ENCODE data around the gene MAP1LC3A.
"Not testable (repeated sequence)": the region's sequence is repeated elsewhere in the genome, so short reads cannot be mapped to it uniquely, and the experiment has no call there.

MAP1LC3A gene

DNA sequence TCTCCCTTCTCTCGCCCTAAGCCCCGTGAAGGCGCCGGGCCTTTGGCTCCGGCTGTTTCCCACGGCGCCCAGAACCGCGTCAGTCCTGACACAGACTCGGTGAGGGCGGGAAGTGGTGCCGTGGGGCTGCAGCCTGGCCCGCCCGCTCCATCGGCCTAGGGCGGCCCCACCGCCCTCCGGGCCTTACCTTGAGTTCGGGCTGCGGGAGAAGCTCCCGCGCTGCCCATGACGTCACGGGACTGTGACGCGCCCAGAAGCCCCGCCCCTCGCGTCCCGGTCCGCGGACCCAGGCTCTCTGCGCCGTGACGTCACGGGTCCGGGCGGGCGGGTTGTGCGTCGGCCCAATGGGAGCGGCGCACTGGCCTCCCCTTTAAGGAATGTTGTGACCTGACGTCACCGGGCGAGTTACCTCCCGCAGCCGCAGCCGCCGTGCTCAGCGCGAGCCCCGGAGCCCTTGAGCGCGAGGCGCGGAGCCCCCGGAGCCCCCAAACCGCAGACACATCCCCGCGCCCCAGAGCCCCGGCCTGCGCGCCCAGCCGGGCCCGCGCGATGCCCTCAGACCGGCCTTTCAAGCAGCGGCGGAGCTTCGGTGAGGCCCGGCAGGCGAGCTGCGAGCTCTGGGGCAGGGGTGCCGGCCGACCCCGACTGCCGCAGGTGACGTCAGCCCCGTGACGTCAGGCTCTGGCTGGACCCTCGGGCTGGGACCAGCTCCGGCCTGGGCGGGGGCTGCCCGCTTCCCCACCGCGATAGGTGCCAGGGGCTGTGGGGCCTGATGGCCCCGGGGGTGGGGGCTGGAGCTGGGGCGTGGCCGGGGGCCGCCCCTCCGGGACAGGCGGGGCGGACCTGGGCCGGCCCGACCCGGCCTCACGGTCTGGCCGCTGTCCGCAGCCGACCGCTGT lies at the start of gene MAP1LC3A:
Gene MAP1LC3A (plus strand): TSS at position 399 of the 899 bp plus-strand sequence. CDS start 151 bp downstream, at position 550.
- no peak for DNase-seq (ENCODE audit: low read depth)

DNA sequence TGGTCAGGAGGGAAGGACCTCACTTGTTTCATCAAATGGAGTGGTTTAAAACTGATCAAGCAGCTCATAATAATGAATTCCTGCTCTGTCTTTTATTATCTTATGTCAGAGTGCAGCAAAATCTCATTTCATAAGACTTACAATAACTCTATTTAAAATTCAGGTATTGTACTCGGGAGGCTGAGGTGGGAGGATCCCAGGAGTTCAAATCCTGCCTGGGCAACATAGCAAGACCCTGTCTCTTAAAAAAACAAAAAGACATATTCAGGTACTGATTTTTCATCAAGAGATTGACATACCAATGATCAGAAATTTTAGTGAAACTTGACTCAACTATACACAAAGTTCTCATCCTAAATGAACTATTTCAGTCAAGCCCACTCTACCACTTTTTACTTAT lies 47.9 kb upstream of the MAP1LC3A start:
- DNase-seq (ENCODE audit: low read depth): no peak

DNA sequence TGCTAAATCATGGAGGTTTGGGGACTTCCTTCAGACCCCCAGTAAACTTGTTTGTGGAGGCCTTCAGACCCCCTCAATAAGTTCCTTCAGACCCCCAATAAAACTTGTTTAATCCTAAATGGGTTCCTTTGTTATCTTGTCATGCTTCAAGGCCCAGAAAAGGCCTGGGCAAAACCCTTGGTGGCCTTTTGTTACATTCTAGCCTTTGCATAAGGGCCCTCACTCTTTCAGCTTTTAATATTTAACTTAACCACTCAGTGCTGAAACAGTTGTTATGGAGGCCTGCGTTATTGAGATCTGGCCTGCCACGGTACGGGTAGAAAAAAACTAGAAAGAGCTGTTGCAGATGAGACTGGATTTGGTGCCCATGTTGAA lies 46.6 kb upstream of the MAP1LC3A start:
- no peak for DNase-seq (ENCODE audit: low read depth)

DNA sequence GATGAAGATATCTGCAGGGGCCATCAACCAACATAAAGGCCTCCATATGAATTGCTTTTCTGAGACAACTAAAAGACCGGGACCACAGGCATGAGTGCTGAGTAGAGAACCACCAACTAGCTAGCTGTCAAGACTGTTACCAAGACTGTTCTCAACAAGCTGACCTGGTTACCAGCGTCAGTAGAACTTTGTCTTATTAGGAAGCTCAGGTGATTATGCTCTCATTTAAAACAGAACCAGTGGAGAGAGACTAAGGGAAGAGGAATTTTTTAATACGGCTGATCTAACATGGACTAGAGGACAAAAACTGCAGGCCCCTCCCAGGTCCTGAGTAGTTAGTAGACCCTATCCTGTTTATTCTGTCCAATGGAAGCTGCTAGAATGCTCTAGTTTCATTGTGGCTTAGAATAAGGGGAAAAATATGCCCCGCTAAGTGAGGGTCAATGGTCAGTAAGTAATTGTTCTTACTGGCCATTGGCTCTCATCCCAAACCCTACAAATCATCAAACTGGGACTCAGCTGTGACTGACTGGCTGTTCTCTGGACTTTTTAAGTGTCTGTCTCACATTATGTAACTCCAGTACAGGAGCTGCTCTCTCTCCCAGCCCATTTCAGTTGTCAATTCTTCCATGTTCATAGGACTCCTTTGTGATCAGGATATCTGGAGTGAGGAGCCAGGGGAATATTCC lies 46.1 kb upstream of the MAP1LC3A start:
- no peak for DNase-seq (ENCODE audit: low read depth)

DNA sequence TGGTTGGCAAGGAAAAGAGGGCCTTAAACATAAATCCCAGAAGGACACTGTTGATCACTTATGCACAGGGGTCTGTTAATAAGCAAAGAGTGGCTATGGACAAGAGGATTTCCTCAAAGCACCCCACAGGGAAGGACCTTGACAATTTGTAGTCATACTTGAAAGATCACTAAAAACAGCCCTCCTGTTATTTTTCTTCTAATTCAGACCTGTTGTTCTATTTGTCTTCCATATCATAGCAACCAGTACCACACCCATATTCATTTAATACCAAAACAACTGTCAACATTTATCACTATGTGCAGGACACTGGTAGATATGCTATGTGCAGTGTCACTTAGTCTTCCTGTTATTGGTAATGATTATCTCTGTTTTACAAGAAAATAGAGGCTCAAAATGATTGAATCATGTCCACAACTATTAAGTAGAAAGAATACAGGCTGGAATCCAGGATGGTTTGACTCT lies 45.5 kb upstream of the MAP1LC3A start:
- DNase-seq (ENCODE audit: low read depth): no peak

DNA sequence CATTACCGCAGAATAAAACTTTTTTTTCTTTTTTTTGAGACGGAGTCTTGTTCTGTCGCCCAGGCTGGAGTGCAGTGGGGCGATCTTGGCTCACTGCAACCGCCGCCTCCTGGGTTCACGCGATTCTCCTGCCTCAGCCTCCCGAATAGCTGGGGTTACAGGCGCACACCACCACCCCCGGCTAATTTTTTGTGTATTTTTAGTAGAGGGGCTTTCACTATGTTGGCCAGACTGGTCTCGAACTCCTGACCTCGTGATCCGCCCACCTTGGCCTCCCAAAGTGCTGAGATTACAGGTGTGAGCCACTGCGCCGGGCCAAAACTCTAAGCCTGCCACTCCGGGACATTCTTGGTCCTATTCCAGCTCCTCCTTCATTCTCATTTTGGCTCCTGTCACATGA lies 44.5 kb upstream of the MAP1LC3A start:
- DNase-seq (ENCODE audit: low read depth): not testable (repeated sequence)

DNA sequence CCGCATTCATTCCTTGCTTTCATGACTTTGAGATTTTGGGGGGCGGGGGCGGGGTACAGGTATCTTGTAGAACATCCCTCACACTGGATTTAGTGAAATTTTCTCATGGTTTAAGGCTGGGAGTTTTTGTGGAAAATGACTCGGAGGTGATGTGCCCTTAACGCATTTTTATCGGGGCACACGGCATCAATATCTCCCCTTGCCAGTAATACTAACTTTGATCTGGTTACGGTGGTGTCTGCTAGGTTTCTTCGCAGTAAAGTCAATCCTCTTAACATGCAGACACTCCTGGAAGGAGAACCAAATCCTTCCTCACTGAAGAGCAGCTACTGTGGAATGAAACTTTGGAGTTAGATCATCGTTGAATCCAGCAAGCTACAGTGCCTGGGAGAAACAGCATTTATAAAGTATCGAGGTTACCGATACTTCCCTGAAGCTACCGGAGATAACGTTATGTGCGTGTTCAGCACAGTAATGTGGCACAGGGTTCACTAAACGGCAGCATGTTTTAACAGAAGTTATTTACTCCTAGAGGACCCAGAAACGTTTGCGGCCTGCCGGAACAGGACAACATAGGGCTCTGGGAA lies 43.5 kb upstream of the MAP1LC3A start:
- DNase-seq (ENCODE audit: low read depth): no peak

DNA sequence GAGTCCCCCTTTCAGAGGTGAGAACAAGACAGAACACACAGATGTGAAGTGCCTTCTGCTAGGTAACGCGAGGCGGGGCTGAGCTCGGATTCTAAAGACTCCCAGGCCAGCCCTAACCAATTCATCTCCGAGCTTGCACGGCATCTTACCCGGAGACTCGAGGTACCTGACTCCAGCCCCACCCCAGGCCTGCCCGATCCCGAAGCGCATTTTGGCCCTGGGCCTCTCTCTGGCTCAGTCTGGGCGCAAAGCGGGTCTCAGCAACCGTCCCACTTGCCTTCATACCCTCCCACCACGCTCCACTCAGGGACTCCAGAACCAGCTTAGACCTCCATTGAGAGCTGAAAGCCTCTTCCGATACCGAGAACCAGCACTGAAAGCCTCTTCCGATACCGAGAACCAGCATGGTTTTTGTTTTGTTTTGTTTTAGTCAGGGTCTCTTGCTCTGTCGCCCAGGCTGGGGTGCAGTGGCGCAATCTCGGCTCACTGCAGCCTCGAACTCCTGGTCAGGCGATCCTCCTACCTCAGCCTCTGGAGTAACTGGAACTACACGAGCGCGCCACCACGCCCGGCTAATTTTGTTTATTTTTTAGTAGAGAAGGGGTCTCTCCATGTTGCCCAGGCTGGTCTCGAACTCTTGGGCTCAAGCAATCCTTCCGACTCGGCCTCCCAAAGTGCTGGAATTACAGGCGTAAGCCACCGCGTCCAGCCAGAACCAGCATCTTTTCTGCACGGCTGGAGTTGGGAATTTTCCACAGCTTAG lies 42.9 kb upstream of the MAP1LC3A start:
- peak; percentile 41 for DNase-seq (ENCODE audit: low read depth)

DNA sequence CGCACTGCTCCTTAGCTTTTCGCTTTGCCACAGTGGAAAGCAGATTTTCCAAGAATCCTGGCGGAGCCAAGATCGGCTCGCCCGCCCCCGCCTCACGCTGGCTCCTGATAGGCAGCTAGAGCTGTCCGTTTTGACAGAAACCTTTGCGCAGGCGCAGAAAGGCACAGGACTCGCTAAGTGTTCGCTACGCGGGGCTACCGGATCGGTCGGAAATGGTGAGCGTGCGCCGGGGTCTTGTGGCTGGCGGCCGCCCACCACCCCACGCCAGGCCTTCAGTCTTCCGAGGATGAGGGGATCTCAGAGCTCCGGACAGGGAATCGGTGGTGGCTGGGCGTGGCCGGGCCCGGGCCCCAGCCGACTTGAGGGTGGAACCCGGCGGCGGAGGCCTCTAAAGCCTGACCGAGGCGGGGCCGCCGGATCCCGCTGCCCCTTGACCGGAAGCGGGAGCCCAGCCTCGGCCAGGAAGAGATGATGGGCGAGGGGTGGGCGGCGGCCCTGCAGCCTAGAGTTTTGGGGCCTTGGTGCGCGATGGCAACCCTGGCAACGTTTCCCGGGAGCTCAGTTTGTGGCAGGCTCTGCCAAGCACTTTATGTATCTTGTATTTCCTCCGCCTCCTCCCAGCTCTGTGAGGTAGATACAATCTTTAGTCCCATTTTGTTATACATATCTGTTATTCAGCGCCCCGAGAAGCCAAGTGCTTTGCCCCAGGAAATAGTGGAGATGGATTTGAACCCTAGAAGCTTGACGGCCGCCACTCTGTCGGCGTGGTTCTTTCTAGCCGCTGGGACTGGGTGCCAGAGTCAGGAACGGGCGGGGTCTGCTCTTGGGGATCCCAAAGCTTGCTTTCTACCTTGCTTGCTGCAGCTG lies 42.0 kb upstream of the MAP1LC3A start, which contains the start of gene DYNLRB1:
Gene DYNLRB1 (plus strand): TSS at position 176 of the 867 bp plus-strand sequence. CDS start 37 bp downstream, at position 213.
- peak; percentile 94 for DNase-seq (ENCODE audit: low read depth)

DNA sequence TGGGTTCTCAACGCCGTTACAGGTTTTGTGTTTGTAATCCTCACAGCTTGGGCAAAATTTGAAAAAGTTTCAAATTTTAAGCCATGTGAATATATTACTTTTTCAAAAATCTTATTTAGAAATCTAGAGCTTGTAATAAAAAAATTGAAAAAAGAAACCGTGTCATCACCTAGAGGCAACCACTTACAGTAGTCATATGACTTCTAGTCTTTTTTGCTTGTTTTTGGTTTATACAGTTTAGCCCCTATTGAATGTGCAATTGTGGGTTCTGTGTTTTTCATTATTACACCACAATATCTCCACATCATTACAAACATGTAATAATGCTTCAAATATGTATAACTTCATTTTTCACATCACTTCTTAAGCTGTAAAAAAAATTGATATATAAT lies 41.4 kb upstream of the MAP1LC3A start:
- no peak for DNase-seq (ENCODE audit: low read depth)

DNA sequence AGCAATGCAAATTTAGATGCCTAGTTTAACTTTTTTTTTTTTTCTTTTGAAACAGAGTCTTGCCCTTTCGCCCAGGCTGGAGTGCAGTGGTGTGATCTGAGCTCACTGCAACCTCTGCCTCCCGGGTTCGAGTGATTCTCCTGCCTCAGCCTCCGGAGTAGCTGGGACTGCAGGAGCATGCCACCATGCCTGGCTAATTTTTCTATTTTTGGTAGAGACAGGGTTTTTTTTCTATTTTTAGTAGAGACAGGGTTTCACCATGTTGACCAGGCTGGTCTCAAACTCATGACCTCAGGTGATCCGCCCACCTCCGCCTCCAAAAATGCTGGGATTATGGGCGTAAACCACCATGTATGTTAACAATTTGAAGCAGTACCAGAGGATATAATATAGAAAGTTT lies 39.7 kb upstream of the MAP1LC3A start:
- DNase-seq (ENCODE audit: low read depth): not testable (repeated sequence)

DNA sequence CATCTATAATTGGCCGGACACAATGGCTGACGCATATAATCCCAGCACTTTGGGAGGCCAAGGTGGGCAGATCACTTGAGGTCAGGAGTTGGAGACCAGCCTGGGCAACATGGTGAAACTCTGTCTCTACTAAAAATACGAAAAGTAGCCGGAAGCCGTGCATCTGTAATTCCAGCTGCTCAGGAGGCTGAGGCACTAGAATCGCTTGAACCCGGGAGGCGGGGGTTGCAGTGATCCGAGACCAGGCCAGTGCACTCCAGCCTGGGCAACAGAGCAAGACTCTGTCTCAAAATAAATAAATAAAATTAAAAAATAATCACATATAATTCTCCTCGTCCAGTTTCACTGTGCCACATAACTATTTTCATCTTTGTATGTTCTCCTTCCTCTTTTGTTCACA lies 38.7 kb upstream of the MAP1LC3A start:
- DNase-seq (ENCODE audit: low read depth): not testable (repeated sequence)

DNA sequence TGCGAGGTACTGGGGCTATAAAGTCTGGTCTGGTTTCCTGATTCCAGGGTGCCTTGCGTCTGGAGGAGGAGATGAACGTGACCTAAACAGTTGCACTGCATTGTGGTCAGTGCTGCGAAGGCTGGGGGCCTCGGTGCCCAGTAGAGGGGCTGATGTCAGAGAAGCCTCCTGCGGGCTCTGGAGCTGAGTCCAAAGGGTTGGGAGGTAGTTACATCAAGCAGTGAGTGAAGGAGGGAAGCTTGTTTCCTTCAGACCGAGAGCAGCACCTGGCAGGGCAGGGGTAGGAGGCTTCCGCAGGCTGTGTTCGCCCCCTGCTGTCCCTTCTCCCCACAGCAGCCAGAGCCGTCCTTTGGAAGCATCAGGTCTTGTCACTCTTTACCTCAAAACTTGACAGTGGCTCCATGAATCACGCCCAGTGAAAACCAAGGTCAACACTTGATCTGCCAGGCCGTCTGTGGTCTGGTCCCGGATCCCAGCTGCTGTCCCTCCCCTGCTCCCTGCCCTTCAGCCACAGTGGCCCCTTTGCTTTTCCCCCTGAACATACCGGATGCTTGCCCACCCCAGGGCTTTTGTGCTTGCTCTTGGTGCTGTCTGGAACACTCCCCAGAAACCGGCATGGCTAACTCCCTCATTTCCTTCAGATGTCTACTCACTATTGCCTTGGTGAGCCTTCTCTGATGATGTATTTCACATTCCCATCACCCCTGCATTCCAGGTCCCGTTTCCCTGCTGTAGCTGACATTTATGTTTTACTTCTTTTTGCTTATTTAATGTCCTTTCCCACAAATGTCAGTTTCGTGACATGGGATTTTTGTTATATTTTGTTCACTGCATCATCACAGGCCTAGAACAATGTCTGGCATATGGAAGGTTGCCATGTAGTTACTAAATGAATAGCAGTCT lies 35.3 kb upstream of the MAP1LC3A start:
- DNase-seq (ENCODE audit: low read depth): no peak

DNA sequence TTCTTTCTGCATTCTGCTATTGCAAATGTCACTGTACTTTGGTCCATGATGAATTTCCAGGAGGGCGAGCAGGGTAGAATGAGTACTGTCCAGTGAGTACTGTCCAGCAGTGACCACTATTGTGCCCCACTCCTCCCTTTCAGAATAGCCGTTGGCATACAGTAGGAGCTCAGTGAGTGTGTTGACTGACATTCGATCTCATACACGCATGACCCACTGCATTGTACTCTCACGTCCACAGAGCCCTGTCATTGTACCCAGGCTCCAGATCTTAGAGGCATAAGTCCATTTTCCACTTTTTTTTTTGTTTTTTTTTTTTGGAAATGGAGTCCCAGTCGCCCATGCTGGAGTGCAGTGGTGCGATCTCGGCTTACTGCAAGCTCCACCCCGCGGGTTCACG lies 34.1 kb upstream of the MAP1LC3A start:
- DNase-seq (ENCODE audit: low read depth): no peak

DNA sequence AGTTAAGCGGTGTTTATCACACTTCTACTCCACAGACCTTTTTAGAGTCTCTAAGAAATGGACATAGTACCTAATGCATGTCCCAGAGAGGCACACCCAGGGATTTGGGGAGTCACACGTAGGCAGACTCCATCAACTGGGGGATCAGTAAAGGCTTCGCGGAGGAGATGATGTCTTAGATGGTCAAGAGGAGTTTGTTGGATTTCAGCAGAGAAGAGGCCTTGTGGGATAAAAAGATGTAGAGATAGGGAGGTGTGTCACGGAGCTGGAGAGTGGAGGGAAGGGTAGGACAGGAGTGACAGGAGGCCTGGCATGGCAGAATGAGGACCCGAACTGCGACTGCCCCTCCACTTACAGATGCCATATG lies 33.2 kb upstream of the MAP1LC3A start:
- DNase-seq (ENCODE audit: low read depth): no peak

DNA sequence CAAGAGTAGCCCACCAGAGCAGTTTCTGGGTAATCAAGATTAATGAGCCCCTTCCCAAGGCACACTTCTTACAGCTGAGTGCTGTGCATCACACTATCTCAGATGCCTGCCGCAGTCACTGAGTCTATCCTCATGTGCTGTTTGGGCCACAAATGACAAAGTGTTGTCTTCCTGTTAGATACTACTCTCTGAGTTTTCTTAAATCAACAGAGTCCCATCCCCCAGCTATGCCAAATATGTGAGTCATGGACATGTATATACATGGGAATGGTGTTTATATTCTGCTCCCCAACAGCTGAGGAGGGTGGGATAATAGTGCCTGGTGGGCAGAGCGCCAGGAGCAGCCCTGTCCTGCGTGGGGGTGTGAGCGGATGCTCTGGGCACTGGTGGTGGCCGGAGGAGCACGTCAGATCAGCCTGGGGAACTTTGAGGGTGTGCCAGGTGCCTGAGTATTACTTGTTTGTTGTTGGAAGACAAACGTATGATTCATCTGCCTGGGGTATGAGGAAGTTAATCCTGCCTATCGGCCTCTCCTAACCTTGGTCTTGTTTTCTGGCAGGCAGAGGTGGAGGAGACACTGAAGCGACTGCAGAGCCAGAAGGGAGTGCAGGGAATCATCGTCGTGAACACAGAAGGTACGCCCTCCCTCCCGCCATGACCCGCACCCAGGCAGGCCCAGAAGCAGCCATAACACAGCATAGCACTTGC lies 32.7 kb upstream of the MAP1LC3A start:
- DNase-seq (ENCODE audit: low read depth): no peak

DNA sequence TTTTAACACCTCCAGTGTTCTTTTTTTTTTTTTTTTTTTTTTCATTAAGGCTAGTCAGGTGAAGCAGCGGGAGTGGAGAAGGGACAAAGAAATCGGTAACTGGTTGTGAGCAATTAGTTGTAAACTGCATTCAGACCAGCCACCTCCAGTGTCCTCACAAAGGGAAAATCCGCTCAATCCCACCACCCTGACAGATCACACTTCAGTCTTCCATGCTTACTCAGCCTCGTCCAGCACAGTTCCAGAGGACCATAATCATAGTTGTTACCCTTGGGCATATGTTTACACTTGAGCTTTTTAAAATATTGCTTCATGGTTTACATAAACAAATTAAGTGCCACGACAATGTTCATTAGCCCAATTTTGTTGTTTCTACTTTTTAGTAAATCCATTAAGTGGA lies 32.1 kb upstream of the MAP1LC3A start:
- DNase-seq (ENCODE audit: low read depth): no peak

DNA sequence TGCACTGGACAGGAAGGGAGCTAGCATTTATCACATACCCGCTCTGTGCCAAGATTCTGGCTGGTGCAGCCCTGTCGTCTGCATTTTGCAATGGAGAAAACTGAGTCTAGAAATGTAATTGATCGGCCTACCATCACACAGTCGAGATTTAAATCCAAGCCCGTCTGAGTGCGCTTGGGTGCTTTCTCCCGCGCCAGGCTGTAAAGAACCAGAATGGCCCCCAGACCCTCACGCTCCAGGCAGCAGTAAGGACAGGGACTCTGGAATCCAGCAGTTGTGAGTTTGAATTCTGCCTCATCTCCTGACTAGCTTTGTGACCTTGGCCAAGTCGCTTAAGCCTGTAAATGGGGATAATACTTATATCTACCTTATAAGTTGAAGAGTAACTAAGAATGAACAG lies 31.5 kb upstream of the MAP1LC3A start:
- DNase-seq (ENCODE audit: low read depth): no peak

DNA sequence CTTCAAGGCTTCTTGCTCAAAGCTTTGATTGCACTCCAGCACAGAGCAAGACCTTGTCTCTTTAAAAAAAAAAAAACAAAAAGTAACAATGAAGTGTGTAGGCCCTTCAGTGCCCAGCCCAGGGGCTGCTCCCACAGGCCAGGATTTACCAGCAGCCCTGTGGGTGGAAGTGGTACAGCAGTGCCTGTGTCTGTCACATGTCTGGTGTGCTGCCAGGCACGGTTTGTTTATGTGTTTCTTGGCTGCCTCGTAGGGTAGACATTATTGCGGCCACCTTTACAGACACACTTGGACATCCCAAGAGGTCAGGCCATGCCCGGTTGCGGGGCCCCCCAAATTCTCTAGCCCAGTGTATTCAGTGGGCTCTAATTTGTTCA lies 29.6 kb upstream of the MAP1LC3A start:
- DNase-seq (ENCODE audit: low read depth): no peak

Measured in CMK (cell line).